HEK293 (cell line): ENCODE results near the gene CNGB1.
"Not testable (repeated sequence)": the region's sequence is repeated elsewhere in the genome, so short reads cannot be mapped to it uniquely, and the experiment has no call there.

Experiments used
- IKZF3 ChIP-seq: fragments of 450-650 bp; IDR thresholded peaks from 2 replicates; pipeline ENCODE4 v1.5.0; 2018; ENCODE audit warnings: missing biosample characterization, mild to moderate bottlenecking, missing genetic modification characterization, moderate library complexity
- ZNF140 ChIP-seq: fragments of 450-650 bp; formaldehyde crosslinking; IDR thresholded peaks from 2 replicates; pipeline ENCODE4 v1.5.1; 2016; ENCODE audit warnings: missing biosample characterization, missing genetic modification characterization
- TF ChIP-seq, protein P1 (sequence below): fragments of 450-650 bp; formaldehyde crosslinking; IDR thresholded peaks from 2 replicates; pipeline ENCODE4 v1.5.1; 2017; ENCODE audit warnings: missing biosample characterization, missing genetic modification characterization

DNA sequence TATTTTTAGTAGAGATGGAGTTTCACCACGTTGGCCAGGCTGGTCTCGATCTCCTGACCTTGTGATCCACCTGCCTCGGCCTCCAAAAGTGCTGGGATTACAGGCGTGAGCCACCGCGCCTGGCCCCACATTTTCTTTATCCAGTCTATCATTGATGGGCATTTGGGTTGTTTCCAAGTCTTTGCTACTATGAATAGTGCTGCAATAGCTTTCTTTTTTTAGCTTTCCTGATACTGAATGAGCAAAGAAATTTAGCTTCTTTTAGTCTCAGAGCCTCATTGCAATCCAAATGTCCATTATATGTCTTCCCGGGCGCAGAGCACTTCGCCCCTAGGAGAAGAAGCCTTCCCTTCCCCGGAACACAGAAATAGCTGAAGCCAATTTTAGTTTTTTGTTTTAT lies 112.9 kb downstream of the CNGB1 start:
- TF ChIP-seq IKZF3, ZNF140 (tag by site-specific recombination): not testable (repeated sequence)
- TF ChIP-seq, protein P1, sequence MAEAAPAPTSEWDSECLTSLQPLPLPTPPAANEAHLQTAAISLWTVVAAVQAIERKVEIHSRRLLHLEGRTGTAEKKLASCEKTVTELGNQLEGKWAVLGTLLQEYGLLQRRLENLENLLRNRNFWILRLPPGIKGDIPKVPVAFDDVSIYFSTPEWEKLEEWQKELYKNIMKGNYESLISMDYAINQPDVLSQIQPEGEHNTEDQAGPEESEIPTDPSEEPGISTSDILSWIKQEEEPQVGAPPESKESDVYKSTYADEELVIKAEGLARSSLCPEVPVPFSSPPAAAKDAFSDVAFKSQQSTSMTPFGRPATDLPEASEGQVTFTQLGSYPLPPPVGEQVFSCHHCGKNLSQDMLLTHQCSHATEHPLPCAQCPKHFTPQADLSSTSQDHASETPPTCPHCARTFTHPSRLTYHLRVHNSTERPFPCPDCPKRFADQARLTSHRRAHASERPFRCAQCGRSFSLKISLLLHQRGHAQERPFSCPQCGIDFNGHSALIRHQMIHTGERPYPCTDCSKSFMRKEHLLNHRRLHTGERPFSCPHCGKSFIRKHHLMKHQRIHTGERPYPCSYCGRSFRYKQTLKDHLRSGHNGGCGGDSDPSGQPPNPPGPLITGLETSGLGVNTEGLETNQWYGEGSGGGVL, result not testable (repeated sequence)
